GM13976 (cell line): ENCODE measurements around the gene HK2.

Source experiments
- DNase-seq: peaks from one replicate; pipeline ENCODE4 v3.0.0; 2012; ENCODE audit warnings: low spot score
- in situ Hi-C: fragments of 300-500 bp; cut with MboI; formaldehyde crosslinking; loops from one replicate; pipeline ENCODE4 v1.12.0; 2022; ENCODE audit warnings: low sequenced_read_pairs, mixed read lengths, inconsistent platforms; ENCODE audit not compliant: unreplicated experiment
- TF ChIP-seq, protein P1 (sequence below): IDR thresholded peaks from 2 replicates; pipeline ENCODE4 v1.5.1; 2012; ENCODE audit warnings: borderline replicate concordance, mild to moderate bottlenecking; ENCODE audit not compliant: insufficient read depth; ENCODE audit errors: extremely low read depth, missing control alignments, control extremely low read depth

HK2 gene

DNA sequence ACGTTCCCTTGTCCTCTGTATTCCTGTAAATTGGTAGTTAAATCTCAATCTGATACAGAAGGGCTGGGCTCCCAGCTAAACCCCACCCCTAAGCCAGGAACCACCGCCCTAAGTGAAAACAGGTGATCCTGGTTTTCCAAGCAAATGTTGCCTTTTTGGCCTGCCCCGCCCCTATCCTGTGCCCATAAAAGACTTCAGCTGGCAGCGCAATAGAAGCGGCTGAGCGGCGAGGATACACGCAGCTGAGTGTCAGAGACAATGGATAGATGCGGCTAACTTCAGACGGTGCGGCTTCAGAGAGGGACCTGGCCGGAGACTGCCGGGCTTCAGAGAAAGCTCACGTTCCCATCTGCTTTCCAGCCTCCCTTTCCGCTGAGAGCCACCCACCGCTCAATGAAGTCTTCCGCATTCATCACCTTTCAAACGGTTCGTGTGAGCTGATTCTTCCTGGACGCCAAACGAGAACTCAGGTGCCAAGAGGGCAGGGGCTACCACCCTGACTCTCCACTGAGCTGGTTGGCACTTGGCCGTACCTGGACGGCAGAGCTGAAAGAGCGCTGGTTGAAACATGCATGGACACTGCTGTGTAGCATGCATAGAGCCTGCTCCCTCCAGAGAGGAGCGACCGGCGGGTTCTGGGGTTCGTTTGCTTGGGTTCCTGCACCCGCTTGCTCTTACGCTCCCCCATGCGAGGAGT is 75.0 kb downstream of the HK2 start:
- TF ChIP-seq, protein P1, sequence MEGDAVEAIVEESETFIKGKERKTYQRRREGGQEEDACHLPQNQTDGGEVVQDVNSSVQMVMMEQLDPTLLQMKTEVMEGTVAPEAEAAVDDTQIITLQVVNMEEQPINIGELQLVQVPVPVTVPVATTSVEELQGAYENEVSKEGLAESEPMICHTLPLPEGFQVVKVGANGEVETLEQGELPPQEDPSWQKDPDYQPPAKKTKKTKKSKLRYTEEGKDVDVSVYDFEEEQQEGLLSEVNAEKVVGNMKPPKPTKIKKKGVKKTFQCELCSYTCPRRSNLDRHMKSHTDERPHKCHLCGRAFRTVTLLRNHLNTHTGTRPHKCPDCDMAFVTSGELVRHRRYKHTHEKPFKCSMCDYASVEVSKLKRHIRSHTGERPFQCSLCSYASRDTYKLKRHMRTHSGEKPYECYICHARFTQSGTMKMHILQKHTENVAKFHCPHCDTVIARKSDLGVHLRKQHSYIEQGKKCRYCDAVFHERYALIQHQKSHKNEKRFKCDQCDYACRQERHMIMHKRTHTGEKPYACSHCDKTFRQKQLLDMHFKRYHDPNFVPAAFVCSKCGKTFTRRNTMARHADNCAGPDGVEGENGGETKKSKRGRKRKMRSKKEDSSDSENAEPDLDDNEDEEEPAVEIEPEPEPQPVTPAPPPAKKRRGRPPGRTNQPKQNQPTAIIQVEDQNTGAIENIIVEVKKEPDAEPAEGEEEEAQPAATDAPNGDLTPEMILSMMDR: no peak
- no peak for DNase-seq
- in situ Hi-C loops: loop anchor here (25.0 kb wide), 2 partner anchors 328 to 703 kb away; no protein-coding TSS in a partner anchor

DNA sequence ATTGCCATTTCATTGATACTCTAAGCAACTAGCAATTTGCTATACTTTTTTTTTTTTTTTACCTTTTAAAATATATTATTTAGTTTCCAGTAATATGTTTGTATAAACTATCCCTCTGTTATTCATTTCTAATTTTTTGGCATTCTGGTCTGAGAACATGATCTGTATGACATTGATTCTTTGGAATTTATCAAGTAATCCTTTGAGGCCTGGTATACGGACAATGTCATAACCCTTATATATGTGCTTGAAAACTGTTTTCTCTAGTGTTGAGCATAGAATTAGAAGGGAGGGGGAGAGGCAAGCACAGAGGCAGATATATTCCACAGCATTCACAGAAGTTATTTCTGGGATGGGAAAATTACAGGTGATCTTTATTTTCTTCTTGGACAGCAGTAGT is 76.3 kb downstream of the HK2 start:
- TF ChIP-seq, protein P1: no peak
- in situ Hi-C loops: loop anchor here (10.0 to 25.0 kb wide), 3 partner anchors 145 to 702 kb away; no protein-coding TSS in a partner anchor
- no peak for DNase-seq

DNA sequence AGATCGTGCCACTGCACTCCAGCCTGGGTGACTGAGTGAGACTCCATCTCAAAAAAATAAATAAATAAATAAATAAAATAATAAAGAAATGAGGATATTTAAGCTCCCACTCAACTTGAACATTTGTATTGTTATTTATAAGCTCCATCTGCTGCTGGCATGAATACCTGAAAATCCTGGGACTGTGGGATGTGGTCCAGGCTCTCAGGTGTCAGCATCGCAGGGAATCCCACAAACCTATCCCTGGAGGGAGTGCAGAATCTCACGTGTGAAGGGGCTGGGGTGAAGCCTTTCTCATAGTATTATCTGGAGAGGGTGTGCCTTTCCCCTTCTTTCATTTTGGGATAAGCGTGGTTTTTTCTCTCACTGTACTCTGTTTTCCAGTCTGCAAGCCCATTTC is 77.1 kb downstream of the HK2 start:
- no peak for DNase-seq
- in situ Hi-C loops: loop anchor here (10.0 to 25.0 kb wide), 3 partner anchors 144 to 701 kb away; no protein-coding TSS in a partner anchor
- TF ChIP-seq, protein P1: no peak

DNA sequence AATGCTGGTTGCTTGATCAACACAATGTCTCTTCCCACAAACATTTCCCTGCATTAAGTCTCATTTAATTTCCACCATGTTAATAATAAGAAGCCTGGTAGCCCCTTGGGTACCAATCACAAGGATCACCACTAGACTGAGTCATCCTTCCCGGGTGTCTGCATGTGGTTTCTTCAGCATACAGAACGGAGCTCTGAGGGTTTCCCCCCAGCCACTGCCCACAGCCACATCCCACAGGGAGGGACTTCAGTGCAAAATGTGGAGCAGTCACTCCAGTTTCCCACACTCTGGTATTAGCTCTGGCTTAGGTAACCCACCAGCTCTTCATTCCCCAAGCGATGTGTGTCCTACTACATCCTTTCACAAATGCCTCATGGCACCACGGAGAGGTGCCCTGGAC is 81.8 kb downstream of the HK2 start:
- TF ChIP-seq, protein P1: no peak
- in situ Hi-C loops: loop anchor here (10.0 to 25.0 kb wide), 3 partner anchors 139 to 697 kb away; no protein-coding TSS in a partner anchor
- no peak for DNase-seq

DNA sequence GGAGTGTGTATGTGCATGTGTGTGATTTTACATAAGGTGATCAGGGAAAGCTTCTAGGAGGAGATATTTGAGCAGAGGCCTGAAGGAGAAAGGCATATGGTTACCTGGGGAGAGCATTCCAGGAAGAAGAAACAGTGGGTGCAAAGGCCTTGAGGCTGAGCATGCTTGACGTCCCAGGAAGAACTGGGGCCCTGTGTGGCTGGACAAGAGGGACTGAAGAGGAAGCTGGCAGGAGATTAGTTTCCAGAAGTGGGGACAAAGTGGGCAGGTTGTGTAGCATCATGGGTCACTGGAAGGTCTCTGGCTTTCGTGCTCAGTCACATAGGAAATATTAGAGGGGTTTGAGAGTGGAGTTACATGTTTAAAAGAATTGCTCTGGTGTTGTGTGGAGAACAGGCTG is 82.5 kb downstream of the HK2 start:
- in situ Hi-C loops: loop anchor here (10.0 to 25.0 kb wide), 3 partner anchors 138 to 696 kb away; no protein-coding TSS in a partner anchor
- TF ChIP-seq, protein P1: no peak
- DNase-seq: no peak

DNA sequence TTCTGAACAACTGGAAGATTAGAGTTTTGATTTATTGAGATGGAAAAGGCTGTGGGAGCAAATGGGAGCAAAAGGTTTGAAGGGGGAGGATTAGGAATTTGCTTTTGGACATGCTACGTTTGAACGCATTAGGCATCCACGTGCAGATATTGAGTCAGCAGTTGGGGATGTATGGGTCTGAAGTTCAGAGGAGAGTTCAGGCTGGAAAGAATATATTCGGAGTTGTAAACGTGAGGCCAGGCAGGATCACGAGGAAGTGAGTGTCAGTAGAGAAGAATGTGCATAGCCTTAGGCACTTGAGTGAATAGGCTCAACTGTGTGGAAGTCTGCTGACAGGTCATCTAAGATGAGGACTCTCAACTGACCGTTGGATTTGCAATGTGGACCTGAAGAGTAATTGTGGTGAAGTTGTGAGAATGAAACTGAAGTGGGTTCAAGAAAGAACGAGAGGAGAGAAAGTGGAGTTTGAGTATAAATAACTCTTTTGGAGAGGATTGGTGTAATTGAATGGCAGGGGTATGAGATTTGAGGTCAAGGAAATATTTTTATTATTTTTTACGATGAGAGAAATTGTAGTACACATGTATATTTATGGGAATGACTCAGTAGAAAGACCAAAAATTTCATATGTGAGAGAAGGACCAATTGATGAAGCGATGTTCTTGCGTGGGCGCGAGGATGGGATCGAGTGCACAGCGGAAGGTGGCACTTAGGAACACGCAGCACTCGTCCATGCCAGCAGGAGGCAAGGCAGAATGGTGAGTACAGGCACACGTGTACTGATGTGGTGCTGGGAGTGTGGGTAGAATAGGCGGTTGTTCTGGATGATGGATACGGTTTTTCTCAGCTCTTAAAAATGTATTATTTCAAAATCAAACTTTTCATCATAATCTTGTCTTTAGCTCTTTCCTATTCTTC is 84.0 kb downstream of the HK2 start:
- TF ChIP-seq, protein P1: no peak
- in situ Hi-C loops: loop anchor here (10.0 to 25.0 kb wide), 3 partner anchors 137 to 694 kb away; no protein-coding TSS in a partner anchor
- DNase-seq: no peak
